ENCODE data around the gene PARK7.

GRCh38 chr1:7961216-7962013 is at the start of gene PARK7:
- TF ChIP-seq, protein P1, sequence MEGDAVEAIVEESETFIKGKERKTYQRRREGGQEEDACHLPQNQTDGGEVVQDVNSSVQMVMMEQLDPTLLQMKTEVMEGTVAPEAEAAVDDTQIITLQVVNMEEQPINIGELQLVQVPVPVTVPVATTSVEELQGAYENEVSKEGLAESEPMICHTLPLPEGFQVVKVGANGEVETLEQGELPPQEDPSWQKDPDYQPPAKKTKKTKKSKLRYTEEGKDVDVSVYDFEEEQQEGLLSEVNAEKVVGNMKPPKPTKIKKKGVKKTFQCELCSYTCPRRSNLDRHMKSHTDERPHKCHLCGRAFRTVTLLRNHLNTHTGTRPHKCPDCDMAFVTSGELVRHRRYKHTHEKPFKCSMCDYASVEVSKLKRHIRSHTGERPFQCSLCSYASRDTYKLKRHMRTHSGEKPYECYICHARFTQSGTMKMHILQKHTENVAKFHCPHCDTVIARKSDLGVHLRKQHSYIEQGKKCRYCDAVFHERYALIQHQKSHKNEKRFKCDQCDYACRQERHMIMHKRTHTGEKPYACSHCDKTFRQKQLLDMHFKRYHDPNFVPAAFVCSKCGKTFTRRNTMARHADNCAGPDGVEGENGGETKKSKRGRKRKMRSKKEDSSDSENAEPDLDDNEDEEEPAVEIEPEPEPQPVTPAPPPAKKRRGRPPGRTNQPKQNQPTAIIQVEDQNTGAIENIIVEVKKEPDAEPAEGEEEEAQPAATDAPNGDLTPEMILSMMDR (IDR thresholded peaks at IDR 0.05; ENCODE audit: low read depth, low read length, poor library complexity, severe bottlenecking): peak; percentile 29
- TF ChIP-seq EZH2phosphoT487 (IDR thresholded peaks at IDR 0.05; ENCODE audit: borderline replicate concordance, low read length): no peak

All from DOHH2 (cell line).